HG02588 (cell line): ENCODE data around the gene PITRM1.
"Not testable (repeated sequence)": the region's sequence is repeated elsewhere in the genome, so short reads cannot be mapped to it uniquely, and the experiment has no call there.

Experiments used
- ATAC-seq: cut with Tn5 transposase; IDR thresholded peaks from one replicate; pipeline ENCODE4 v1.9.1; 2021; ENCODE audit warnings: mild to moderate bottlenecking, moderate library complexity; ENCODE audit not compliant: unreplicated experiment

Gene PITRM1

DNA sequence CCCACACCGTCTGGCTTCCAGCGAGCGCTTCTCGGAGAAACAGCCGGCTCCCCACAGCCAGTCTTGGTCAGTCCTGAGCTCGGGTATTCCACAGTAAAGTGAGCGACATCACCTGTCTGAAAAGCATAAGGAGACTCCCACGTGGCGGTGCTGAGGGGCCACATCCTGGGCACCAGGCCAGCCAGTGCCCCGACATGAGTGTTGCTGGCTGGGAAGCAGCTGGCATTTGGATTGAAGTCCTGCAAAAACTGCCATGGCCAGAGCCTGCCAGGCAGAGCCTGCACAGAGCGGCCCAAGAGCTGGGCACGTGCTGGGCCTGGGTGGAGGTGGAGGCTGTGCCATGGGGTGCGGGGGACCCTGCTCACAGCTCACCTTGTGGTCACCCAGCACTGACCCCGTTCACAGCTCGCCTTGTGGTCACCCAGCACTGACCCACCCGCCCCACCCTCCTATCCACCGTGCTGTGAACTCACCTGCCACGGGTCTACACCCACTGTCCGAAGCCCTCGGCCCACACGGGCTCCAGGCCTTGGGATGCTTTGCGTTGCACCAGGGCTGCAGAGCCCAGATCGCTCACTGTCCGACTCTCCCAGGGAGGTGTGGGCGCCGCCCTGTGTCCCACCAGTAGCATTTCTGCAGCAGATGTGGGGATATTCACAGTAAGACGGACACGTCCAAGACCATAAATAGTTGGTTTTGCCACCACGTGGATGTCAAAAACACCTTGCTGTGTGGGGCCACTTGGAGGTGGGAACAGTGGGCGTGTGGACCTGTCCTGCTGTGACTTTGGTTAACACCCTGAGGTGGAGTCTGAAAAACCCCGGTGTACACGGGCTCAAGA, 48.8 kb downstream of the PITRM1 start:
- ATAC-seq: no peak

DNA sequence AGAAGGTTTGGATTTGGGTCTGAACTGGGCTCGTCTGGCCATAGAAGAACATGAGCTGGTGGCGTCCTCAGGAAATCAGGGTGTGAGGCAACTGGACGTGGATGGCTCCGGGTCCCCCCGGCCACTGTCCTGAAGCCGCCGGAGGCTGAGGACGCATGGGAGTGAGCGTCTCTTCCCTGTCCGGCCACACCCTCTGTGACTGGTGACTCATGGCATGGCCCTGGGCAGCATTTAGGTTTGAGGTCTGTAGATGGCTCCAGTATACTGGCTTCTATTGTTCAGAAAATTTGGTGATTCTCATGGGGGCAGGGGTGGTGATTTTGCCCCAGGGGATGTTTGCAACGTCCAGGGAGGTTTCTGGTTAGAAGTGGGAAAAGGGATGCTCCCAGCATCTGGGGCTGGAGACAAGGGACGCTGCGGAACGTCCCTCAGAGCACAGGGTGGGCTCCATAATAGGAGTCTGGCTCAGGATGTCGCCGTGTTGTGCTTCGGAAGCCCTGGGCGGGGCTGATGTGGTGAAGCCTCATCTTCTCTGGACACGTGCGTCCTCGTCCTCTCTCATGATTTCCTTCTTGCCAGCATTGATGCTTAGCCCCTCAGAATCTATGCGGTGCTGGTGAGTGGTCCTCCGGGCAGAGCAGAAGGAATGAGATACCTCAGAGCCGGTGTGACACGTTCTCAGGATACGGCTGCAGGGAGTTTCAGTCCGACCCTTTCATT, 49.9 kb downstream of the PITRM1 start:
- ATAC-seq: no peak

DNA sequence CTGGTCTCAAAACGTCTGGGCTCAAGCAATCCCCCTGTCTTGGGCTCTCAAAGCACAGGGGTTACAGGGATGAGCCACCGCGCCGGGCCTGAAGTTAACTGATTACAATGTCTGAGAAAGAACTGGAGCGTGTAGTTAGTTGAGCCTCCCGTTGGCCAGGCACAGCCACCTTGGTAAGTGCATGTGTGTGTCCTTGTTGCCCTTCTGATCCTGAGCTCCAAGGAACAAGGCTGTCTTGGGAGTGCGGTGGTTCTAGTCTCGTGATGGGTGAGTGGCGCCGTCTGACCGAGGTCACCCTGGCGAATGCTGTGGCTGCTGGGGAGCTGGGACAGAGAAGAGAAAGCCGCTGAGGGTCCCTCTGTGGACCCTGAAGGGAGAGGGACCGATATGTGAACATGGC, 50.5 kb downstream of the PITRM1 start:
- ATAC-seq: no peak

DNA sequence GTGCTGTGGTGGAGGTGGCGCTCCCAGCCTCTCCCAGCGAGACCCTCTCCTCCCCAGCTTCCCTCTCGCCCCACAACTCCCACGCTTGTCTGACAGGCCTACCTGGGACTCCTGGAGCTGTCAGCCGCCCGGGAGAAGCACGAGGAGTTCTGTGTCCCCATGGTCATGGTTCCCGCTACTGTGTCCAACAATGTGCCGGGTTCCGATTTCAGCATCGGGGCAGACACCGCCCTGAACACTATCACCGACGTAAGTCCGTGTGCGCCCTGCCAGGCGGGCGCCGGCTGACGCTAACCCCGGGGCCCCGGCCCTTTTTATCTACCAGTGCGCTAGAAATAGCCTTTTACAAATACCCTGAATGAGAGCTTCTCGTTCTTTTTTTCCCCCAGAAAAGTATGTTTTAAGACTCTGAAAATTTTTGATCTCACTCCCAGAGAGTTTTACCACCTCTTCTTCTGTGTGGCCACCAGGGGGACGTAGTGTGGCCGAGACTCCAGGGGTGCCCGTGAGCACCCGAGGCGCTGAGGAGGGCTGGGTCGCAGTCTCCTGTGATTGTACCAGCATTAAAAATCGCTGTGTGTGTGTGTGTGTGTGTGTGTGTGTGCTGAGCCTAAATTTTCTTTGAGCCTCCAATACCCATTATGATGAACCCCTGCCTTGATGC, 52.7 kb downstream of the PITRM1 start:
- ATAC-seq: no peak

DNA sequence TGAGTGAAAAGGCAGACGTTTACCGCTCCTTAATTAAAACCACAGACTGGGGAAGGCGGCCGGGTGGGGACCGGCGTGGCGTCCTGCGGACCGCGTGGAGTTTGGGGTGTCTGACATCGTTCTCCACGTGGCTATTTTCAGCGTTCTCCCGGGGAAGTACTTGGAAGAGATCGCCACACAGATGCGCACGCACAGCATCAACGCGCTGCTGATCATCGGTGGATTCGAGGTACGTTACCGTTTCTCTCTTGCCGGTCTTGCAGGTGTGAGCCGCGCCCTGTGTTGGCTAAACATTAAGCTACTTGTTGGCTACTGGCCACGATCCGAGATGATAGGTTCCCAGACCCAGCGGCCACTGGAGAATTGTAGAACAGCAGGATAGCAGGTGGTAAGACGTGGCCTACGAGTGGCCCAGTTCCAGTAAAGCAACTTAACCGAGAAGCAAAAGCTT, 53.9 kb downstream of the PITRM1 start:
- ATAC-seq: no peak

DNA sequence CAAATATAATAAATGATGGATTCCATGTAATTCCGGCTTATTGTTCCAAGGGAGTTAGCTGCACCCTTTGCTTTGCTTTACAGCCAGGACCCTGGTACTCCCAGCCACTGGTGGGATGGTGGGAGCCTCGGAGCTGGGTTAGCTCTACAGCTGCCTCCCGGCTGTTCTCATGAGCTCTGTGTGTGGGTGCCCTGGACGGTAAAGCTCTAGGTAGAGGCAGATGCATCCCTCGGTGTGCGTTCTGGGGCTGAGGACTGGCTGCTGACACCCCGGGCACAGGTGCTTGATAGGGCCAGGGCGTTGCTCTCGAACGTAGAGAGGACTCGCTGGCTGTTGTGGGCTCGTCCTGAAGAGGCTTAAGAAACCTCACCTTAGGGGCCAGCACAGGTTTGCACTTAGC, 55.1 kb downstream of the PITRM1 start:
- ATAC-seq: no peak

DNA sequence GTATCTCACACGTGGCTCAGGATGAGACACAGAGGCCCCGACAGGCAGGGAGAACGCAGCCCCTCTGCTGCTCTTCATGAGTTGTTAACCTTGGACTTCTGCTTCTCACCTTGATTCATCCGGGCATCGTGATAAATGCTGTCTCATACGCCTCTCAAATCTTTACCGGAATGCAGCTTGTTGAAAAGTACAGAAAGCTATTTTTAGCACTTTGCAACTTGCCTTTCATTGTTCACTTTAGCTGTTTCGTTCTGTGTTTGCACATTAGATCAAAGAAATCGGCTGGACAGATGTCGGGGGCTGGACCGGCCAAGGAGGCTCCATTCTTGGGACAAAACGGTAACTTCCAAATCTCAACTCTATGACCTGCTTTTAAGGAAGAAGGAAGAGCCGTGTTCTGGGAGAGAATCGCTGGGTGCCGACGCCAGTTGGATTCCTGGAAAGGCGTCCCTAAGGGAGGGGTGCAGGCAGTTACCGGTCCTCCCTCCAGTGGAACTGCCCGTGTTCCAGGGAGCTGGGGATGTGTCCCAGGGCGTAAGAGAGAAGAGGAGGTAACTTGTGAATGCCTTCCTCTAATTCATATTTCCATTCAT, 56.0 kb downstream of the PITRM1 start:
- ATAC-seq: no peak

DNA sequence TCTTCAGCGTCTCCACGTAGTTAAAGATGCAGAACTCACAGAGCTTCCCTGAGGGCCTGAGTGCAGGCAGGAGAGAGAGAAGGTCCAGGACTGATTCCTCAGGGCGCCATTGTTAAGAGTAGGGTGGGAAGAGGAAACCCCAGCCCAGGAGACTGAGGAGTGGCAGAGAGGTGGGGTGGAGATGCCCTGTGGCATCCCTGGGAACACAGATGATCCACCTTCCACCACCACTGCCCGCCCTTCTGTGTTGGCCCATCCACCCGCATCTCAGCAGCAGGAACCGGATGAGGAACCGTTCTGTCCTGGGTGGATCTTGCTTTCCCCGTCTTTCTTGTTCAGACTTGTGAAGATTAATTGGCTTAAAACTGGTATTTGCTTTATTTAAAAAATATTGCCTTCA, 56.9 kb downstream of the PITRM1 start:
- no peak for ATAC-seq

DNA sequence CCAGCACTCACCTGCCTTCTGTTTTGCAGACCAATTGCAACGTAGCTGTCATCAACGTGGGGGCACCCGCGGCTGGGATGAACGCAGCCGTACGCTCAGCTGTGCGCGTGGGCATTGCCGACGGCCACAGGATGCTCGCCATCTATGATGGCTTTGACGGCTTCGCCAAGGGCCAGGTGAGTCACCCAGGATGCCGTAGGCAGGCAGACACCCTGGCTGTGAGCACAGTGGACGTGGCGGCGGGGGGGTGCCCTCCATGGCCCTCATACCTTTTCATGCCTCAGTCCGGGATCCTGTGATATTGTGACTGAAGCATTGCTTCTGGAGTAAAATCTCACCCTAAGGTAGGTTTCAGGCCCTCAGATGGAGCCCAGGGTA, 59.2 kb downstream of the PITRM1 start:
- no peak for ATAC-seq

DNA sequence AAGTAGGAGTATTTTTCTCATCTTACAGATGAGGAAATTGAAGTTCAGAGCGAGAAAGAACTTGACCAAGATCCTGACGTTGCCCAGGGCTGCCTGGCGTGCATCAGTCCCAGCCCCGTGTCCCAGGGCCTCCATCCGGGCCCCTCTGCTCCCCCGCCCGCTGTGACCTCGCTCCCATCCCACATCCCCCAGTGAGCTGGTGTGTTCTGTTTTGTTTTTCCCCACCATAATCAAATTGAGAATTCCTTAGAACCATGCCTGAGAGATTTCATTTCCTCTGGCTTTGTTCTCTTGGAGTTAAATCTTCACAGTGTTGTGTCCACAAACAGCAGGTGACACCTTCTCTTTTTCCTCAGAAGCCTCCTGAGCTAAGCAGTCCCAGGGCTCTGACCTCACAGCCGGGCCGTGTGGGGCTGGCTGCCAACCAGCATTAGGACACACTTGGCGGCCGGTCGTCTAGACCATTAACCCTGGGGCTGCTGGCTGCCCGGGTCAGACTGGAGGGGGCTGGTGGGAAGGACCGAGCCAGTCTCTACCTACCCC, 60.9 kb downstream of the PITRM1 start:
- ATAC-seq: no peak

DNA sequence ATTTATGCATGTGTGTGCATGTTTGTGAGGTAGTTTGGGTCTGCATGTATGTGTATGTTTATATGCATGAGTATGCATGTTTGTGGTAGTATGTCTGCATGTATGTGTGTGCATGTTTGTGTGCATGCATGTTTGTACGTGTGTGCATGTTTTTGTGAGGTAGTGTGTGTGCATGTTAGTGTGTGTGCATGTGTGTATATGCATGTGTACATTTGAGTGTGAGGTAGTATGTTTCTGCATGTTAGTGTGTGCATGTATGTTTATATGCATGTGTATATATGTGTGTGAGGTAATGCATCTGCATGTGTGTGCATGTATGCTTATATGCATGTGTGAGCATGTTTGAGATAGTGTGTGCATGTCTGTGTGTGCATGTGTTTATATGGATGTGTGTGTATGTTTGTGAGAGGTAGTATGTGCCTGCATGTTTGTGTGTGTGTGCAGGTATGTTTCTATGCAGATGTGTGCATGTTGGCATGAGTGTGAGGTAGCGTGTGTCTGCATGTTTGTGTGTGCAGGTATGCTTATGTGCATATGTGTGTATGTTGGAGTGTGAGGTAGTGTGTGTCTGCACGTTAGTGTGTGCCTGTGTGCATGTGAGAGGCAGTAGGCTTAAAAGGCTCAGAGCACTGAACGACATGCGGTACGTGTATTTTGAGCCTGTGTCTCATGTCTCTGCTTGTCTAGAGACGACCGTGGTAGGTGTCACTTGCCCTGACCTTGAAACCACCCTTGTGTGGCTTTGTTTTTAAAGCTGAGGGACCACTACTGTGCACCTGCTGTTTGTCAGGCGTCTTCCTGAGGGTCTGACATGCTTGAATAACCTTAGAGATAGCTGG, 61.6 kb downstream of the PITRM1 start:
- no peak for ATAC-seq

DNA sequence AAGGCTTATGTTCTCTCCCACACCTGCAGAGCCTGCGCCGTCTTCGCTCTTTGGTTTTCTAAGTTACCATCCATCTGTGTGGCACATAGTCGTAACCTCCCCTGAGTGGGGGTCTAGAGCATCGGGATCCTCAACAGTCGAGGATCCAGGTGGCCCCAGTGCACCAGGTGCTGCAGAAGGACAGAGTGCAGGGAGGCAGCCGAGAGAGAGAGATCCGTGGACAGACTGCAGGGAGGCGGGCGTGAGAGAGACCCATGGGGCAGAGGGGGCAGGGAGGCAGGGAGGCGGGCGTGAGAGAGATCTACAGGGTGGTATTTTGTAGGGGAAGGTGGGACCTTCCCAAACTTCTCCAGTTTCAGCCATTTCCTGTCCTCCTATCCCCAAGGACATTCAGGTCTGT, 62.9 kb downstream of the PITRM1 start:
- ATAC-seq: no peak

DNA sequence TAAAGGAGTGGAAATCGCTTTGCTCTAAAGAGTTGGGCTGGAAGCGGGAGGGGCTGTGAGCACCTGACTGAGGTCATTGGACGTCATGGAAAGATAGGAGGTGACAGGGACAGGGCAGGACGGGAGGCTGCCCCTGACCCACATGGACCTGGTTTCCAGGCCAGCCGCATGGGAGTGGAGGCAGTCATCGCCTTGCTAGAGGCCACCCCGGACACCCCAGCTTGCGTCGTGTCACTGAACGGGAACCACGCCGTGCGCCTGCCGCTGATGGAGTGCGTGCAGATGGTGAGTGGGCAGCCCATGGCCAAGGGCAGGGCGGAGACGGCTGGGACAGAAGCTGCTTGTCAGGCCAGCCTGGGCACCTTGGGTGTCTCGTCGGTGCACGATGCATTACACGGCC, 63.4 kb downstream of the PITRM1 start:
- no peak for ATAC-seq

DNA sequence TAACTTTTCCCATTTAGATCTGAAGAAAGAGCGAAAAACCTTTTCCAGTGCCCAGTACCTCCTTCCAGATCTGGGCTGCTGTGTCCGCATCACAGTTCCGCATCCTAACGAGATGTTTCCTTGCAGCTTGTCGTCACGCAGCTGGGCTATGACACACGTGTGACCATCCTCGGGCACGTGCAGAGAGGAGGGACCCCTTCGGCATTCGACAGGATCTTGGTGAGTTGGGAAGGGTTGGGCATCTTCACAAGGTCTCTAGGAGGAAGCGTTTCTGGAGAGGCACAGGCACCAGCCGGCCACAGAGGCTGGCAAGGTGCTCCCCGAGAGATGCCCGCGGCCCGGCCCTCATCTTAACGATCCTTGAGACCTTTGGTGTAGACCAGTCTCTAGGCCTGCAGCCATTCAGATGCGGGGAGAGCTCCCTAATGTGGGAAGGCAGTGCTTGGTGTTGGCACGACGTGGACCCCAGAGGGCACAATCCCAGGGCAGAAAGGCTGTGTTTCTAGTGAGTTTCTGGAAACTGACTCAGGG, 63.9 kb downstream of the PITRM1 start:
- no peak for ATAC-seq

DNA sequence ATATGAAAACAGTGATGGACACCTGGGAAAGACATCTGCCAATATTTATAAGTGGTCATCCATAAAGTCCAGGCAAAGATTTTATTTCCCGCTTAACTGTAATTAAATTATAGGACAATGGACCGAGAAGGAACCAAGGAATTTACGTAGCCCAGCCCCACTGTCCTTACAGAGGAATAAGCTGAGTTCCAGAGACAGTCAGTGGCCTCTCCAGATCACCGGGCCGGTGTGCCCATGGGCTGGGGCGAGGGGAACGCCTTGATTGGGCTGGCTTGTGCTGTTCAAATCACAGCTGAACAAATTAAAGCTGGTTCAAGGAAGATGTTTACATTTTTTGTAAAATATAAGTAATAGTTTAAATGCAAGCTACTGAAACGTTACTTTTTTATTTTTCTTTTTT, 64.5 kb downstream of the PITRM1 start:
- ATAC-seq: no peak

DNA sequence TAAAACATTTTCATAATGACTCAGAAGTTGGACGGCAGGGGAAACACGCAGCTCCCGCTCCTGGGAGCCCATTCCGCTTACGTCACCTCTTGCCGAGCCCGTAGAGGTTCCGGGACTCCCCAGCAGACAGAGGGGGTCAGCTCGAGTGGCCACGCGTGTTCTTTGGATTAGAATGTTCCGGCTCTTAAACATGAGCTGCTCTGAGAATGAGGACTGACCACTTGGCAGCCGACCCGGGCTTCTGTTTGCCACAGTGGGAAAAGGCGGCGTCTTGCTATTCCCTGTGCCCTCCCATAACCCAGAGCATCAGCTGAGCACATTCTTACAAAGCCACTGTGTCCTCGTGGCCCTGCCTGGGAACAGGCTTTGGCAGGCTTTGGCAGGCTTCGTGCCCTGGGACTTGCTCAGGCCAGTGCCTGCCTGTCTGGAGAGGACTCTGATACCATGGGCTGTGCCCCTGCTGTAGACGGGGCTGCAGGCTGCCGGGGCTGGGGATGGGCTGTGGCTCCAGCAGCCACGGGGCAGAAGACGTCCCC, 65.1 kb downstream of the PITRM1 start:
- ATAC-seq: no peak

DNA sequence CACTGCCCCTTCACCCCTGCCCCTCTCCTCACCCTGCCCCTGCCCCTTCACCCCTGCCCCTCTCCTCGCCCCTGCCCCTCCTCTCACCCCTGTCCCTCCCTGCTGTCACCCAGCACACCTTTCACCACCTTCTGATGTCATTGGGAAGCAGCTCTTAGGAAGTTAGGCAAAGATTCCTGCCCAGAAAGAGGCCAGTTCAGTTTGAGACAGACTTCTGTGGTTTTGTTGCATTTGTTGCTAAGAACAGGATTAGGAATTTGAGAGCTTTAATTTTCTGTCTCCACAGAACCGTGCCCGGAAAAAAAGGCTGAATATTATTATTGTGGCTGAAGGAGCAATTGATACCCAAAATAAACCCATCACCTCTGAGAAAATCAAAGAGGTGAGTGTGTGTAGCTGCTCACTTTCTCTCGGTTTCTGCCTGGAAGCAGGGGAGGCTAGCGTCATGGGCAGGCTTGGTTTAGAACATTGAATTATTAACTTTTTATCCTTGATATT, 65.6 kb downstream of the PITRM1 start:
- ATAC-seq: no peak

DNA sequence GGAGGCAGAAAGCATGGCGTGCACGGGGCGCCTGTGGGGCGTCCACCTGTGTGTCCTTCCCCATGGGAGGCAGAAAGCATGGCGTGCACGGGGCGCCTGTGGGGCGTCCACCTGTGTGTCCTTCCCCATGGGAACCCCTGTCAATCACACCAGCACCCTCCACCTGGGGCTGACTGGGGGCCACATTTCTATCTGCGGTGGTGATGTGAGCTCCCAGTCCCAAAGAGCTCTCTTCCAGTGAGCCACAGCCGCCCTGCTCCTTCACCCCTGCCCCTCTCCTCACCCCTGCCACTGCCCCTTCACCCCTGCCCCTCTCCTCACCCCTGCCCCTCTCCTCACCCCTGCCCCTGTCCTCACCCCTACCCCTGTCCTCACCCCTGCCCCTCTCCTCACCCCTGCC, 66.3 kb downstream of the PITRM1 start:
- ATAC-seq: not testable (repeated sequence)

DNA sequence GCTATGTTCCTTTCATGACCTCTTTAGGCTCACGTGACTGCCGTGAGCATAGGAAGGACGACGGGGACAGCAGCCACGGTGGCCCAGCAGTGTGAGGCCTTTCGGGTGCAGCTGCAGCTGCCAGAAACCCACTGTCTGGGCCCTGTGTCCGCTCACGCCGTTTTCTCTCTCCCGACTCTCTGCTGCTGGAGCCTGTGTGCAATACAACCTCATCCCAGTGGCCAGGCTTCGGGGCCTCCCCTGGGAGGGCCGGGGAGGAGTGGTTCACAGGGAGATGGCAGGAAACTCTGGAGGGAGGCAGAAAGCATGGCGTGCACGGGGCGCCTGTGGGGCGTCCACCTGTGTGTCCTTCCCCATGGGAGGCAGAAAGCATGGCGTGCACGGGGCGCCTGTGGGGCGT, 66.7 kb downstream of the PITRM1 start:
- ATAC-seq: no peak

DNA sequence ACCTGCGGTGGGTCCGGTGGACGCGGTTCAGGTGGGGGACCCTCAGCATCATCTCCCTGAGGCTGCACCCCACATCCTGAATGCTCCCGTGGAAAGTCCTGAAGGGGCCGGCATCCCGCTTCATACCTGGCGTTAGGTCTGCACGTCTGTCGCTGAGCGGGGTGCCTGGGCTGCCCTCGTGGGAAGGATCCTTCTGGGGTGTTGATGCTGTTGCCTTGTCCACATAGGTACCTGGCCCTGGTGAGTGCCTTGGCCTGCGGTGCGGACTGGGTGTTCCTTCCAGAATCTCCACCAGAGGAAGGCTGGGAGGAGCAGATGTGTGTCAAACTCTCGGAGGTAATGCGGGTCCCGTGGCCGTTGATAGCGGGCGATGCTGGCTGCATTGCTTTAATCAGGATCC, 67.4 kb downstream of the PITRM1 start:
- no peak for ATAC-seq
